Activated T-helper 17 cell treated with anti-CD3 and anti-CD28 coated beads, Interleukin-2, amount 50 U/mL, for 72 hours (primary cell): ENCODE data around the gene WBP11. TPM values are rescaled to one million over a fixed set of nuclear protein-coding genes. Genes with fewer than 3 reads are reported as not detected.

Experiments used
- ATAC-seq: fragments of 150-1000 bp; cut with Tn5 transposase; replicated peaks from 2 replicates; pipeline ENCODE4 v1.10.0; 2021; ENCODE audit warnings: mild to moderate bottlenecking, moderate library complexity
- H3K27ac Mint-ChIP-seq: one replicate; pipeline ENCODE4 v1.8.0; 2022; ENCODE audit warnings: mixed read lengths
- H3K27me3 Mint-ChIP-seq: one replicate; pipeline ENCODE4 v1.8.0; 2022; ENCODE audit warnings: mixed read lengths
- H3K36me3 Mint-ChIP-seq: one replicate; pipeline ENCODE4 v1.8.0; 2022; ENCODE audit warnings: low read depth, mild to moderate bottlenecking, mixed read lengths
- H3K4me1 Mint-ChIP-seq: one replicate; pipeline ENCODE4 v1.8.0; 2022; ENCODE audit warnings: mixed read lengths
- H3K4me3 Mint-ChIP-seq: one replicate; pipeline ENCODE4 v1.8.0; 2022; ENCODE audit warnings: mild to moderate bottlenecking, mixed read lengths
- H3K9me3 Mint-ChIP-seq: one replicate; pipeline ENCODE4 v1.8.0; 2022; ENCODE audit warnings: mixed read lengths
- total RNA-seq, 2 donors: library from RNA; stranded (reverse); gene quantifications; one replicate each; pipeline ENCODE4 v1.2.3, GENCODE V29; 2022

Gene WBP11
- total RNA-seq: 100 to 1,000 TPM in 1 of 2 donors, 10 to 100 TPM in 1; 87.5 to 102 TPM

- Mint-ChIP-seq H3K27me3 (no peaks in the 10 kb centered on the region), H3K4me1 (peaks cover 11% of the 10 kb centered on the region), H3K36me3 (no peaks in the 10 kb centered on the region), H3K9me3 (no peaks in the 10 kb centered on the region), H3K27ac (no peak within 1 kb of the TSS), H3K4me3 (no peak within 1 kb of the TSS)
- peak; percentile 98 for ATAC-seq
These were observed at the start of gene WBP11, which contains the start of gene C12orf60 for GRCh38 chr12:14803011-14803829. TSS of gene WBP11 (minus strand) at chr12:14803478. CDS start at chr12:14801383, 2,095 bp downstream. TSS of gene C12orf60 (plus strand) at chr12:14803670. CDS start at chr12:14822936, 19,266 bp downstream.

- Mint-ChIP-seq H3K4me3 (no peak overlapping the region), H3K9me3 (no peaks in the 10 kb centered on the region), H3K36me3 (no peaks in the 10 kb centered on the region), H3K27ac (peak overlapping the region; percentile 23), H3K4me1 (no peaks in the 10 kb centered on the region), H3K27me3 (no peaks in the 10 kb centered on the region)
- no peak for ATAC-seq
These were observed 49.6 kb upstream of the WBP11 start for GRCh38 chr12:14852880-14853279.

- H3K27me3 Mint-ChIP-seq: no peaks in the 10 kb centered on the region
- no peaks in the 10 kb centered on the region for H3K9me3 Mint-ChIP-seq
- no peak for ATAC-seq
- H3K4me1 Mint-ChIP-seq: no peaks in the 10 kb centered on the region
- H3K4me3 Mint-ChIP-seq: no peak overlapping the region
- no peak overlapping the region for H3K27ac Mint-ChIP-seq
- H3K36me3 Mint-ChIP-seq: no peaks in the 10 kb centered on the region
These were observed 47.8 kb upstream of the WBP11 start for GRCh38 chr12:14850929-14851663.

- H3K4me1 Mint-ChIP-seq: peaks cover 5% of the 10 kb centered on the region
- no peak overlapping the region for H3K27ac Mint-ChIP-seq
- no peaks in the 10 kb centered on the region for H3K9me3 Mint-ChIP-seq
- no peak overlapping the region for H3K4me3 Mint-ChIP-seq
- no peaks in the 10 kb centered on the region for H3K27me3 Mint-ChIP-seq
- no peak for ATAC-seq
- no peaks in the 10 kb centered on the region for H3K36me3 Mint-ChIP-seq
These were observed 46.4 kb upstream of the WBP11 start for GRCh38 chr12:14849661-14850060.

- Mint-ChIP-seq H3K27me3 (no peaks in the 10 kb centered on the region), H3K9me3 (no peaks in the 10 kb centered on the region), H3K4me3 (no peak overlapping the region), H3K27ac (no peak overlapping the region), H3K4me1 (peaks cover 5% of the 10 kb centered on the region), H3K36me3 (no peaks in the 10 kb centered on the region)
- ATAC-seq: no peak
These were observed 43.8 kb upstream of the WBP11 start for GRCh38 chr12:14846876-14847580.

- Mint-ChIP-seq H3K27ac (no peak overlapping the region), H3K9me3 (no peaks in the 10 kb centered on the region), H3K27me3 (no peaks in the 10 kb centered on the region), H3K36me3 (no peaks in the 10 kb centered on the region), H3K4me3 (no peak overlapping the region), H3K4me1 (peaks cover 5% of the 10 kb centered on the region)
- no peak for ATAC-seq
These were observed 42.8 kb upstream of the WBP11 start for GRCh38 chr12:14846042-14846587.

- Mint-ChIP-seq H3K4me3 (peak overlapping the region; percentile 2), H3K27ac (peak overlapping the region; percentile 29), H3K9me3 (no peaks in the 10 kb centered on the region), H3K36me3 (no peaks in the 10 kb centered on the region), H3K4me1 (peaks cover 5% of the 10 kb centered on the region), H3K27me3 (no peaks in the 10 kb centered on the region)
- ATAC-seq: peak; percentile 60
These were observed 42.1 kb upstream of the WBP11 start for GRCh38 chr12:14845350-14845750.

GRCh38 chr12:14844401-14844800 is 41.1 kb upstream of the WBP11 start:
- Mint-ChIP-seq H3K4me1 (peaks cover 5% of the 10 kb centered on the region), H3K4me3 (no peak overlapping the region), H3K36me3 (no peaks in the 10 kb centered on the region), H3K27ac (no peak overlapping the region), H3K27me3 (peaks cover 8% of the 10 kb centered on the region), H3K9me3 (no peaks in the 10 kb centered on the region)
- ATAC-seq: no peak

GRCh38 chr12:14843425-14843887 is 40.2 kb upstream of the WBP11 start, which contains the start of gene ART4:
TSS of gene ART4 (minus strand) at chr12:14843526. CDS start at chr12:14843113, 413 bp downstream.
- Mint-ChIP-seq H3K4me3 (no peak within 1 kb of the TSS), H3K4me1 (peaks cover 5% of the 10 kb centered on the region), H3K36me3 (no peaks in the 10 kb centered on the region), H3K27me3 (peaks cover 13% of the 10 kb centered on the region), H3K9me3 (no peaks in the 10 kb centered on the region), H3K27ac (no peak within 1 kb of the TSS)
- no peak for ATAC-seq

- H3K4me3 Mint-ChIP-seq: no peak overlapping the region
- H3K9me3 Mint-ChIP-seq: no peaks in the 10 kb centered on the region
- peaks cover 13% of the 10 kb centered on the region for H3K27me3 Mint-ChIP-seq
- no peaks in the 10 kb centered on the region for H3K36me3 Mint-ChIP-seq
- peaks cover 5% of the 10 kb centered on the region for H3K4me1 Mint-ChIP-seq
- H3K27ac Mint-ChIP-seq: no peak overlapping the region
- no peak for ATAC-seq
These were observed 39.0 kb upstream of the WBP11 start for GRCh38 chr12:14842315-14842714.

- Mint-ChIP-seq H3K27me3 (peaks cover 13% of the 10 kb centered on the region), H3K36me3 (no peaks in the 10 kb centered on the region), H3K4me3 (no peak overlapping the region), H3K27ac (no peak overlapping the region), H3K4me1 (peaks cover 5% of the 10 kb centered on the region), H3K9me3 (no peaks in the 10 kb centered on the region)
- no peak for ATAC-seq
These were observed 38.5 kb upstream of the WBP11 start for GRCh38 chr12:14841761-14842160.

GRCh38 chr12:14840616-14841015 is 37.3 kb upstream of the WBP11 start:
- no peak for ATAC-seq
- Mint-ChIP-seq H3K27ac (no peak overlapping the region), H3K9me3 (no peaks in the 10 kb centered on the region), H3K27me3 (peaks cover 13% of the 10 kb centered on the region), H3K4me3 (no peak overlapping the region), H3K36me3 (no peaks in the 10 kb centered on the region), H3K4me1 (peaks cover 5% of the 10 kb centered on the region)

GRCh38 chr12:14839262-14839661 is 36.0 kb upstream of the WBP11 start:
- Mint-ChIP-seq H3K27me3 (peaks cover 19% of the 10 kb centered on the region), H3K36me3 (no peaks in the 10 kb centered on the region), H3K9me3 (no peaks in the 10 kb centered on the region), H3K27ac (no peak overlapping the region), H3K4me1 (no peaks in the 10 kb centered on the region), H3K4me3 (no peak overlapping the region)
- ATAC-seq: no peak
